ENCODE data around the gene ZNRF3. TPM values are rescaled to one million over a fixed set of nuclear protein-coding genes. Genes with fewer than 3 reads are reported as not detected.

The ZNRF3 gene
- total and polyA plus RNA-seq, 2 donors (not counting 1 experiment from before 2014, with no cell fraction given) = 0.21 to 0.71 TPM

- no peak overlapping the region for H3K27ac Mint-ChIP-seq
Measured at GRCh38 chr22:29088809-29089208, 205.4 kb downstream of the ZNRF3 start.

GRCh38 chr22:29089507-29089906, 206.1 kb downstream of the ZNRF3 start:
- no peak overlapping the region for H3K4me2 ChIP-seq (replicated peaks; ENCODE audit: low read depth, low read length, poor library complexity, severe bottlenecking)
- Mint-ChIP-seq H3K9me3 (ENCODE audit: insufficient read depth) (no peaks in the 10 kb centered on the region), H3K4me1 (no peaks in the 10 kb centered on the region), H3K27me3 (peaks cover 33% of the 10 kb centered on the region), H3K27ac (no peak overlapping the region), H3K4me3 (no peak overlapping the region)
- peaks cover 0 to 8% (median 0%) of the 10 kb centered on the region in 4 experiments for H3K27me3 ChIP-seq (replicated peaks in 1 of 4; ENCODE audit: control extremely low read depth in 1 of 4, control insufficient read depth in 3 of 4, insufficient read depth in 4 of 4, low read length in 3 of 4)
- no peak overlapping the region for H3K9ac ChIP-seq (ENCODE audit: low read length)
- 52% methylated on average over 3 of the region's 3 CpGs for WGBS (ENCODE audit: insufficient coverage)
- no peaks in the 10 kb centered on the region for H3K4me1 ChIP-seq (ENCODE audit: control insufficient read depth in 2 of 2, insufficient read depth in 2 of 2, low read length in 2 of 2)
- H3K4me3 ChIP-seq (ENCODE audit: control extremely low read depth in 1 of 5, extremely low read depth in 1 of 5, insufficient read depth in 1 of 5, low read depth in 2 of 5, low read length in 4 of 5) = no peak overlapping the region
- no peak overlapping the region for H2AFZ ChIP-seq (ENCODE audit: insufficient read depth, low read depth, low read length, poor library complexity, severe bottlenecking)
- TF ChIP-seq EZH2 (IDR thresholded peaks at IDR 0.05; ENCODE audit: borderline replicate concordance, insufficient read depth, low read depth, low read length, poor library complexity, severe bottlenecking) (no peak), CTCF (IDR thresholded peaks at IDR 0.05) (no peak)
- intact Hi-C loops (cut with micrococcal nuclease) = no loop called here
- no peaks in the 10 kb centered on the region for H4K20me1 ChIP-seq (ENCODE audit: control insufficient read depth, insufficient read depth, low read length, poor library complexity, severe bottlenecking)
- ChIA-PET POLR2A (no interaction called here), CTCF (interaction anchor here (1.3 kb wide), 1 partner anchor 156 kb away, joined by 4 read pairs; no protein-coding TSS in a partner anchor)
- no peak overlapping the region for H3K27ac ChIP-seq (ENCODE audit: low read length in 2 of 2)
- no peaks in the 10 kb centered on the region for H3K9me3 ChIP-seq (ENCODE audit: control extremely low read depth in 1 of 3, control insufficient read depth in 2 of 3, insufficient read depth in 1 of 3, low read length in 2 of 3)
- no peaks in the 10 kb centered on the region for H3K36me3 ChIP-seq (replicated peaks in 1 of 2; ENCODE audit: control extremely low read depth in 1 of 2, control insufficient read depth in 1 of 2, extremely low read depth in 1 of 2, insufficient read depth in 2 of 2, low read length in 1 of 2)
- no peak for ATAC-seq (ENCODE audit: low read depth)
- DNase-seq = no peak
- no peaks in the 10 kb centered on the region for H3K79me2 ChIP-seq (ENCODE audit: control insufficient read depth, insufficient read depth, low read length)

More at GRCh38 chr22:29088809-29089208, 205.4 kb downstream of the ZNRF3 start:
- ChIA-PET POLR2A (no interaction called here), CTCF (interaction anchor here (1.3 kb wide), 1 partner anchor 156 kb away, joined by 4 read pairs; no protein-coding TSS in a partner anchor)
- Histone ChIP-seq H2AFZ (ENCODE audit: insufficient read depth, low read depth, low read length, poor library complexity, severe bottlenecking) (no peak overlapping the region), H3K4me2 (replicated peaks; ENCODE audit: low read depth, low read length, poor library complexity, severe bottlenecking) (no peak overlapping the region), H3K4me3 (ENCODE audit: control extremely low read depth in 1 of 5, extremely low read depth in 1 of 5, insufficient read depth in 1 of 5, low read depth in 2 of 5, low read length in 4 of 5) (no peak overlapping the region), H3K79me2 (ENCODE audit: control insufficient read depth, insufficient read depth, low read length) (no peaks in the 10 kb centered on the region), H3K9ac (ENCODE audit: low read length) (no peak overlapping the region), H3K27ac (ENCODE audit: low read length in 2 of 2) (no peak overlapping the region), H3K4me1 (ENCODE audit: control insufficient read depth in 2 of 2, insufficient read depth in 2 of 2, low read length in 2 of 2) (no peaks in the 10 kb centered on the region), H3K36me3 (replicated peaks in 1 of 2; ENCODE audit: control extremely low read depth in 1 of 2, control insufficient read depth in 1 of 2, extremely low read depth in 1 of 2, insufficient read depth in 2 of 2, low read length in 1 of 2) (no peaks in the 10 kb centered on the region), H3K9me3 (ENCODE audit: control extremely low read depth in 1 of 3, control insufficient read depth in 2 of 3, insufficient read depth in 1 of 3, low read length in 2 of 3) (no peaks in the 10 kb centered on the region), H4K20me1 (ENCODE audit: control insufficient read depth, insufficient read depth, low read length, poor library complexity, severe bottlenecking) (no peaks in the 10 kb centered on the region), H3K27me3 (replicated peaks in 1 of 4; ENCODE audit: control extremely low read depth in 1 of 4, control insufficient read depth in 3 of 4, insufficient read depth in 4 of 4, low read length in 3 of 4) (peaks cover 0 to 8% (median 0%) of the 10 kb centered on the region in 4 experiments)
- no peaks in the 10 kb centered on the region for H3K9me3 Mint-ChIP-seq (ENCODE audit: insufficient read depth)
- 85% methylated on average over 1 of the region's 3 CpGs for WGBS (ENCODE audit: insufficient coverage)
- ATAC-seq (ENCODE audit: low read depth) = no peak
- TF ChIP-seq EZH2 (IDR thresholded peaks at IDR 0.05; ENCODE audit: borderline replicate concordance, insufficient read depth, low read depth, low read length, poor library complexity, severe bottlenecking) = no peak
- TF ChIP-seq CTCF (IDR thresholded peaks at IDR 0.05) = no peak
- H3K4me1 Mint-ChIP-seq = no peaks in the 10 kb centered on the region
- H3K4me3 Mint-ChIP-seq = no peak overlapping the region
- peaks cover 29% of the 10 kb centered on the region for H3K27me3 Mint-ChIP-seq
- intact Hi-C loops (cut with micrococcal nuclease) = no loop called here
- no peak for DNase-seq
